ENCODE results near the gene NTRK2. TPM values are rescaled to one million over a fixed set of nuclear protein-coding genes. Genes with fewer than 3 reads are reported as not detected.

Gene NTRK2
- total RNA-seq, 1 experiment from 2014 or later = not detected

DNA sequence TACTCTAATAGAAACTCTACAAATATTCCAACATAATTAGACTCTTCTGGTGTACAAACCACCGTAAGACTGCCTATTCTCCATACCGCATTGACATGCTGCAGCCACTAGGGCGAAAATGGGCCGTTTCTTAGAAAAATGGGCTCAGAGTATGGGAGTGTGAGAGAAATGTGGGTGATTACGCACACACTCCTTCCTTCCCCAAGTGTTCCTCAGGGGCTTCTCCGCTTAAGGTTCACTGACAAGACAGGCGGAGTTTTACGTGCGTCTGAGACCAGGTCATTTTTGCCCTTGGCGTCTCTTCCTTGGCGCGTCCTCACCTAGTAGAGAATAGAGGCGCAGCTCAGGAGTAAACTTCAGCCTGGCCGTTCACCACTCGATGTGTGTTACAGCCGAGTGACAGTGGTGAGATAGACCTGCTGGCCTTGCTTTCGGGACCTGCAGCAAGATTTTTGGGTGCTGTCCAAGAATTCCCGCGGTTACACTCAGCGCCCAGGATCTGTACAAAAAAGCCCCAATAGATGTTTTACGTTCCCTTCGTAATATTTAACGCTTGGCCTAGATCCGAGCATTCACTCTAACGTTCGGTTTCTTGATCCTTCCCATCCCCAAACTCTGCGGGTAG, 1.8 kb upstream of the NTRK2 start:
- CTCF ChIA-PET = no interaction called here
- no TSS peak for BruUV-seq (replicated peaks)
- Histone ChIP-seq H3K4me1 (ENCODE audit: control insufficient read depth in 1 of 2, insufficient read depth in 2 of 2, low read length in 2 of 2) (peaks cover 0 to 4% of the 10 kb centered on the region in 2 experiments; a peak in 1 of 4 replicates), H3K9me2 (ENCODE audit: insufficient read depth) (no peaks in the 10 kb centered on the region), H3K36me3 (ENCODE audit: control insufficient read depth in 1 of 2, insufficient read depth in 2 of 2, low read length in 2 of 2) (no peaks in the 10 kb centered on the region), H3K79me2 (ENCODE audit: insufficient read depth, low read length) (no peaks in the 10 kb centered on the region), H4K20me1 (ENCODE audit: insufficient read depth) (no peaks in the 10 kb centered on the region), H3K27ac (ENCODE audit: low read depth, low read length) (no peak overlapping the region), H3K9ac (ENCODE audit: low read length) (no peak overlapping the region), H3K4me3 (replicated peaks in 1 of 2; ENCODE audit: low read depth in 1 of 2, low read length in 2 of 2) (no peak overlapping the region), H2AFZ (ENCODE audit: low read depth, low read length, poor library complexity, severe bottlenecking) (peak overlapping the region; percentile 41), H3K9me3 (ENCODE audit: control insufficient read depth in 1 of 2, insufficient read depth in 1 of 2, low read depth in 1 of 2, low read length in 2 of 2) (no peaks in the 10 kb centered on the region), H3K27me3 (ENCODE audit: insufficient read depth, low read length) (peaks cover 4% of the 10 kb centered on the region; the same call in 1 of the 2 replicates), H3K4me2 (ENCODE audit: low read length) (peak overlapping the region; percentile 48)
- RAD21 ChIA-PET (ENCODE audit: low non-redundant PET in 1 of 2, low total read pairs in 2 of 2, uncharacterized antibody in 2 of 2, unreplicated experiment in 2 of 2) = no interaction called here
- no peak for TF ChIP-seq EZH2phosphoT487 (IDR thresholded peaks at IDR 0.05; ENCODE audit: borderline replicate concordance)
- no peak for TF ChIP-seq FOSL1 (IDR thresholded peaks at IDR 0.05; ENCODE audit: low read depth)
- no peak for TF ChIP-seq POLR2AphosphoS5 (IDR thresholded peaks at IDR 0.05; ENCODE audit: low read depth, low read length)
- TF ChIP-seq CTCF (IDR thresholded peaks at IDR 0.05 in 2 of 3, conservative IDR thresholded peaks at IDR 0.05 in 1 of 3; ENCODE audit: borderline replicate concordance in 1 of 3, insufficient read depth in 1 of 3, low read depth in 2 of 3, low read length in 2 of 3) = peak in 2 of 3 experiments; percentile 51 to 64; a peak in 4 of 6 replicates
- ATAC-seq (0 out of 2 replicates have a peak, but pooled peaks have one; percentile 46), DNase-seq (ENCODE audit: low read depth, low spot score) (no peak)
- POLR2A ChIA-PET = no interaction called here
- intact Hi-C loops (cut with micrococcal nuclease) = loop anchor here (2.0 kb wide), 1 partner anchor 271 kb away; no protein-coding TSS in a partner anchor

Measured in HCT116 (cell line).